ENCODE measurements around the gene MROH7. TPM values are rescaled to one million over a fixed set of nuclear protein-coding genes. Genes with fewer than 3 reads are reported as not detected.
A peak's percentile ranks its signal among the peaks of the same experiment; 100 is the strongest.

Gene MROH7
- total RNA-seq, 1 donor from 2014 or later: 25.2 TPM

GRCh38 chr1:54650417-54650816 is 8.8 kb downstream of the MROH7 start:
- no peak for DNase-seq (ENCODE audit: low spot score)

- DNase-seq (ENCODE audit: low spot score): no peak
Observed at GRCh38 chr1:54651608-54652007, 10.0 kb downstream of the MROH7 start.

- DNase-seq (ENCODE audit: low spot score): no peak
Observed at GRCh38 chr1:54652168-54652567, 10.6 kb downstream of the MROH7 start.

- no peak for DNase-seq (ENCODE audit: low spot score)
Observed at GRCh38 chr1:54653036-54653435, 11.4 kb downstream of the MROH7 start.

- DNase-seq (ENCODE audit: low spot score): no peak
Observed at GRCh38 chr1:54658164-54658913, 16.8 kb downstream of the MROH7 start.

- no peak for DNase-seq (ENCODE audit: low spot score)
Observed at GRCh38 chr1:54663725-54664124, 22.1 kb downstream of the MROH7 start.

GRCh38 chr1:54664364-54664763 is 22.8 kb downstream of the MROH7 start:
- DNase-seq (ENCODE audit: low spot score): no peak

GRCh38 chr1:54665852-54666251 is 24.3 kb downstream of the MROH7 start:
- no peak for DNase-seq (ENCODE audit: low spot score)

- no peak for DNase-seq (ENCODE audit: low spot score)
Observed at GRCh38 chr1:54666333-54666732, 24.7 kb downstream of the MROH7 start.

DNA sequence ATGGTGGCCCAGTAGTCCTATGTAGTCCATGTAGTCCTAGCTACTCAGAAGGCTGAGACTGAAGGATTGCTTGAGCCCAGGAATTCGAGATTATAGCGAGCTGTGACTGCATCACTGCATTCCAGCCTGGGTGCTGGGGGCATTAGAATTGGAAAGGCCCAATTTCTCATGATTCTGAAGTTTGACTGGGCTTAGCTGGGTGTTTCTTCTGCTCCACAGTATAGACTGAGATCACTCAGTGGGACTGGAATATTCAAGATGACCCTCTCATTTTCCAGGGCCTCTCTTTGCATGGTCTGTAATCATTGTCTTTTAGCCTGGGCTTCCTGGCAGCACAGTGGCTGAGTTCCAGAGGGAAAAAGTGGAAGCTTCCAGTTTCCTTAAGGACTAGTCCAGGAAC is 26.2 kb downstream of the MROH7 start:
- no peak for DNase-seq (ENCODE audit: low spot score)

- no peak for DNase-seq (ENCODE audit: low spot score)
Observed at GRCh38 chr1:54668567-54668966, 27.0 kb downstream of the MROH7 start.

- peak; percentile 45 for DNase-seq (ENCODE audit: low spot score)
Observed at GRCh38 chr1:54671985-54672608, 30.5 kb downstream of the MROH7 start.

GRCh38 chr1:54678776-54679643 is 37.4 kb downstream of the MROH7 start:
- DNase-seq (ENCODE audit: low spot score): no peak

DNA sequence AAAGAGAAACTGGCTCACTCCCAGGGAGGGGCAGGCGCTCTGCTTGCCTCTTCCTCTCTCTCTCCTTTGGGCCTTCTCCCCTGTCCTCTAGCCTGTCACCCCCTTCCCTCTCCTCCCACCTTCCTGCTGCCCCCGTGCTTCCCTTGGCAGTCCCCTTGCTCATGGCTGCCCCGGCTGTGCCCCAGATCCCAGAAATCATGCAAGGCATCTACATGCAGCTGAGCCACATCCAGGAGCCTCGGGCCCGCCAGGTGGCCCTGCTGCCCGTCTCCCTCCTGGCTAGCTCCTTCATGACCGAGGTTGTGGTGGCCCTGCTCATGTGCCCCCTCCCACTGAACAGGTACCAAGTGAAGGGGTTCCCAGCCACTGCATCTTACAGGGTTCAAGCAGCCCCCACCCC is 38.1 kb downstream of the MROH7 start:
- DNase-seq (ENCODE audit: low spot score): no peak

- DNase-seq (ENCODE audit: low spot score): no peak
Observed at GRCh38 chr1:54680387-54680786, 38.8 kb downstream of the MROH7 start.

GRCh38 chr1:54681358-54681757 is 39.8 kb downstream of the MROH7 start:
- no peak for DNase-seq (ENCODE audit: low spot score)

DNA sequence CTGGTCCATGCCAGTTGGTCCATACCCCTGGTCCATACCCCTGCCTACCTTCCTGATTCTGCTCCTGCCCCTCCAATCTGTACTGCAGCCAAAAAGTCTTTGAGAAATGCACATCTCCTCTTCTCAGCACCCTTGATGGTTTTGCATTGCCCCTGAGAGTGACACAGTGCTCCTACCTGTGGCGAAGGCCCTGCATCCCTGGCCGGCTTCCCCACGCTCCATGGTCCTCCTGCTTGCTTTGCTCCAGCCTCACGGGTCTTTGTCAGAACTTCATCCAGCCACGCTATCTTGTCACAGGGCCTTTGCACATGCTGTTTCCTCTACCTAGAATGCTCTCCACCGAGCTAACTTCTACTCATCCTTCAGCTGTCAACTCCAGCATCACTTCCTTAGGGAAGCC is 41.9 kb downstream of the MROH7 start:
- no peak for DNase-seq (ENCODE audit: low spot score)

DNA sequence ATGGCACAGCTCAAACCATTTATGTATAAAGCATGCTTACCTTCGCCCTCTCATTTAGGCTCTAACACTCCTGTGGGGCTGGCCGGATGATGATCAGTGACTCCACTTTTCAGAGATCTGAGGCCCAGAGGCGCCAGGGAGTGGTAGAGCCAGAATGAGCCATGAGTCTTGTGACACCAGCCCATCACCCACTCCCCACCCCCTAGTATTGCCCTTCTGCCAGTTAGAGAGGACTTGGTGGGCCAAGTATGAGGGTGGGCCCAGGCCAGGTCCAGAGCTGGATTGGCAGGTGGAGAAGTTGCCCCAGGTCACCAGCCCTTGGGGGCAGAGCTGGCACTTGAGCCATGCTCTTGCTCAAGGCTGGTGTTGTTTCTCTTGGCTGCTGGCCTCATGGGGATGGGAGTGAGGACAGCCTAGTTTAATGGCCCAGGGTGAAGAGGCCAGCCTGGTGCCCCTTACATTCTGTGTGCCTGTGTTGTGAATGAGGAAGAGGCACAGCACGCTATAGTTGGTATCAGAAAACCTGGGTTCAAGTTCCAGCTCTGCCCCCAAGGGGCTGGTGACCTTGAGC is 43.8 kb downstream of the MROH7 start:
- no peak for DNase-seq (ENCODE audit: low spot score)

GRCh38 chr1:54686155-54686554 is 44.6 kb downstream of the MROH7 start:
- DNase-seq (ENCODE audit: low spot score): no peak

GRCh38 chr1:54694771-54695170 is 53.2 kb downstream of the MROH7 start:
- no peak for DNase-seq (ENCODE audit: low spot score)

DNA sequence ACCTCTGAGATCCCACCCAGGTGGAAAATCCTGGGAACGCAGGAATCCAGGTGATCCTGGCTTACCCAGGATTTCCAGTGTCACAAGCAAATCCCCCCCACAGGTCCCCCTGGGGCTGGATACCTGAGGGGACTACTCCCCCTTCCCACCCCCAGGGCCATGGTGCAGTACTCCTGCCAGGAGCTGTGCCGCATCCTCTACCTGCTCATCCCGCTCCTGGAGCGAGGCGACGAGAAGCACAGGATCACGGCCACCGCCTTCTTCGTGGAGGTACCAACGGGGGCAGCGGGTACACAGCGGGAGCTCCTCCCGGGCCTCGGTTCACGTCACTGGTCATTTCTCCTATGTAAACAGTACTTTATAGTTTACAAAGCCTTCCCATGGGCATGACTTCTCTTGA is 53.6 kb downstream of the MROH7 start:
- no peak for DNase-seq (ENCODE audit: low spot score)

- no peak for DNase-seq (ENCODE audit: low spot score)
Observed at GRCh38 chr1:54695764-54696163, 54.2 kb downstream of the MROH7 start.
